Measurements from ENCODE around the gene TBC1D9B.

- no peak for TF ChIP-seq ZNF331 (CRISPR knock-in tag; IDR thresholded peaks at IDR 0.05)
- TF ChIP-seq HNRNPL (IDR thresholded peaks at IDR 0.05; ENCODE audit: low read depth, low read length), result 0 out of 2 replicates have a peak, but pooled peaks have one; percentile 26
- TF ChIP-seq SP5 (CRISPR knock-in tag; IDR thresholded peaks at IDR 0.05; ENCODE audit: borderline replicate concordance, low read depth), result no peak
- TF ChIP-seq POLR2A (IDR thresholded peaks at IDR 0.05; ENCODE audit: insufficient read depth in 1 of 2, low read depth in 2 of 2, low read length in 2 of 2), result peak in 1 of 2 experiments; percentile 52; a peak in 3 of 4 replicates
- TF ChIP-seq ZNF275 (CRISPR knock-in tag; IDR thresholded peaks at IDR 0.05; ENCODE audit: borderline replicate concordance), result no peak
- TF ChIP-seq KLF16 (CRISPR knock-in tag; IDR thresholded peaks at IDR 0.05), result no peak
- no peak for TF ChIP-seq SIX1 (CRISPR knock-in tag; IDR thresholded peaks at IDR 0.05; ENCODE audit: borderline replicate concordance)
These were observed 75.5 kb downstream of the TBC1D9B start for GRCh38 chr5:179832039-179832745.

Data from HepG2 (cell line).